Limb (tissue), 2 donors: ENCODE data around the gene SPEG.

Experiments used
- DNase-seq, 2 donors: peaks; one replicate each; pipeline ENCODE4 v3.0.0-alpha.2; 2016; ENCODE audit errors: extremely low spot score in 2 of 2

The SPEG gene

DNA sequence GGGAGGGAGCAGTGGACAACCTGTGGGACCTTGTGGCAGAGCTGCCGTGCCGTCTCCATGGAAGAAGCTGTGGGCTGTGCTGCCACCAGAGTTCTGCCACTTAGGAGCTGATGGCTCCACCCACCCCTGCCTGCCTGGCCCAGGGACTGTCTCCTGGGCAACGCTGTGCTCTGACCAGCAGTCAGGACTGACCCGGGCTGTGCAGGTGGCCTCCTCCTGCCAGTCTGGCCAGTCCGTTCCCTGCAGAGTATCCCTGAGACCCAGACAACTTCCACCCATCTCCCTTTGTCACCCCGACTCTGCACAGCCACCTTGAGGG, 92.4 kb downstream of the SPEG start:
- no peak for DNase-seq

DNA sequence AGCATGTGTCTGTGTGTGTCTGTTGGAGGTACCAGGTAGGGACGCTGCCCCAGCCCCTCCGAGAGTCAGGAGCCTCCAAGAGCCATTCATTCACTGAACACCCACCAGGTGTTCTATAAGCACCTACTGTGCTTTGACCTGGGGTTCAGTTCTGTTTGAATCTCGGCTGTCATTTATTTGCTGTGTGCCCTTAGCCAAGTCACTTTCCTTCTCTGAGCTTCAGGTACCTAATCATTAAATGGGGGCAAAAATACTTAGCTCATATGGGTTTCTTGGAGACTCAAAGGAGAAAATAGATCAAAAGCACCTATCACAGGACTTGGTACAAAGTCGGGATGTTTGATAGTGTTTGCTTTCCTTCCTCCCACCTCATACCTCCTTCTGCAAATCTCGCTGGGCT, 92.8 kb downstream of the SPEG start:
- no peak for DNase-seq

DNA sequence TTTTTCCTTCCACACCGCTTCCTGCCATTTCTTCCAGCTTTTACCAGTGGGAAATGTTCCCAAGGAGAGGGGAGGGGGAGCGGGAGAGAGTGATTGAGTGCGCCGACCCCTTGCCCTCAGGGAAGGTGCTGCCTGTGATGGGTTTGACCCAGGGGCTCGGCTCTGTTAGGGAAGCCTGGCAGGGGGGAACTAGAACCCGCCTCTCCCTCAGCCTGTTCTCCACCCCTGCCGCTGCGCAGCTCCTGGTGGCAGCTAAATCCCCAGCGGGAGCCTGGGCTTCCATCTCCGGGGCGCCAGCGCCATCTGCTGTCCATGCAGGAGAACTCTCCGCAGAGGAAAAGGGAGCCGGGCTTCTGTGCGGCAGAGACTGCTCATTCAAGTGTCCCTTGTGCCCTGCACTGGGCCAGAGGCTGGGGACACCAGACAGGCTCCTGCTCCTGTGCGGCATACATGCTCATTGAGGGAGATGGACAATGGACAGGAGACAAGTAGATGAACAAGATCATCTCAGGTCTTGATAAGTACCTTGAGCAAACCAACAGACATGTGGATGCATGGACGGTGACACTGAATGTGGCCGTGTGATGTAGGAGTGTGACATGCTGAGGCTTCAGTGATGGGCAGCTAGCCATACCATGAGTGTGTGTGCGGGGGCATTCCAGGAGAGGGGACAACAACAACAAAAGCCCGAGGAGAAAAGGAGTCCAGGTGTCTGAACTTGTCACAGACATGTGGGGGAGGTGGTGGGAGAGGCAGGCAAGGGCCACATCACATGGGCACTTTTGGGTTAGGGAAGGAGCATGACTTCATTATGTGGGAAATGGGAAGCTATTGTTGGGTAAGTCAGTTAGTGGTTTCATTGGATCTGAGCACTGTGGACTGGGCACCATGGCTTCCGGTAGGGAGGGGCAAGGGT, 95.7 kb downstream of the SPEG start:
- DNase-seq, result peak; percentile 86 to 94

DNA sequence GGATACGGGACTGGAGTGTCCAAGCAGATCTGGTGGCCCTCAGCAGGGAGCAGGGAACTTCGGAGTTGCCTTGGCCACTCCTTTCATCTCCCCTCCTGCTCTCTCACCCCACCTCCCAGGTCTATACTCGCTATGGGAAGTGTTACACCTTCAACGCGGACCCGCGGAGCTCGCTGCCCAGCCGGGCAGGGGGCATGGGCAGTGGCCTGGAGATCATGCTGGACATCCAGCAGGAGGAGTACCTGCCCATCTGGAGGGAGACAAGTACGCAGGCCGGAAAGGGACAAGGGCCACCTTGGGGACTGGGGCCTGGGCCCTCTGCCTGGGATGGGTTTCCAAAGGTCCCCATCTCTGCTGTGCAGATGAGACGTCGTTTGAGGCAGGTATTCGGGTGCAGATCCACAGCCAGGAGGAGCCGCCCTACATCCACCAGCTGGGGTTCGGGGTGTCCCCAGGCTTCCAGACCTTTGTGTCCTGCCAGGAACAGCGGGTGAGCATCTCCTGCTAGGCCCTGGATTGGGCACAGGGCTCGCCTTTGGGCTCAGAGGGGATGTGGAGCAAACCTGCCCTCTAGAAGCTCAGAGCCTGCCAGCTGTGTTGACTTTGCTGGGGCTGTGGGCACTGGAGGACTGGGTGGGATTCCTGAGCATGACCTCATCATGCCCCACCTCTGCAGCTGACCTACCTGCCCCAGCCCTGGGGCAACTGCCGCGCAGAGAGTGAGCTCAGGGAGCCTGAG, 97.2 kb downstream of the SPEG start:
- no peak for DNase-seq

DNA sequence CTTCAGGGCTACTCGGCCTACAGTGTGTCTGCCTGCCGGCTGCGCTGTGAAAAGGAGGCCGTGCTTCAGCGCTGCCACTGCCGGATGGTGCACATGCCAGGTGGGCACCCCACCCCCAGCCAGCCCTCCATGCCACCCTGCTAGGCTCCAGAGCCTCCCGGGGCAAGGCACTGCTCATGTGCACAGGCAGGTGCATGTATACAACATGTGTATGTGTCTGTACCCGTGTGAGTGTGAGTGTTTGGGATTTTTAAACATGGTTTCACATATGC, 97.7 kb downstream of the SPEG start:
- DNase-seq, result no peak

DNA sequence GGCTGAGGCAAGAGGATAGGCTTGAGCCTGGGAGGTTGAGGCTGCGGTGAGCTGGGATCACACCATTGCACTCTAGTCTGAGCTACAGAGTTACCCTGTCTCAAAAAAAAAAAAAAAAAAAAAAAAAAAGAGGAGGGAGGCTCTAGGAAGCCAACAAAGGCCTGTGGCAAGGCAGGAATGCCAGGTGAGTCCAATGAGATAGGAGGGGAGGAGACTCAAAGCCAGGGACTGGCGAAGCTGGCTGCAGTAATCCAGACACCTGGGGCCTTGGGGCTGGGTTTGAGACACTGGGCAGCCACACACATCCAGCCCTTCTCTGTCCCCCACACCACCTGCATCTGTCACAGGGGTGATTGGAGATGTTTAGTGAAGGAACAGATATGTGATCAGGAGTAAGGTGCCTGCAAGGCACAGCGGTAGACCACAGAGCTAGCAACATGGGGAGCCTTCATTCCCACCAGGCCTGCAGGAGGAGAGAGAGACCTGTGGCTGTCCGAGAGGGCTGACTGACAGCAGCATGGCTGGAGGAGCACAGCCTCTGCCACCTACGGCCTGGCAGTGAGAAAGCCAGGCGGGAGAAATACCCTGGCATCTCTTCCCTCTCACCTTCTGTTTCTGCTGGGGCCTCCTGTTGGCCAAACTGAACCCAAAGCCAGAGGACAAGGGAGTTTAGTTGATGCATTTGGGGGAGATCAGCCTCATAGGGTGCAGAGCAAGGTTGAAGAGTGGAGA, 99.5 kb downstream of the SPEG start:
- no peak for DNase-seq

DNA sequence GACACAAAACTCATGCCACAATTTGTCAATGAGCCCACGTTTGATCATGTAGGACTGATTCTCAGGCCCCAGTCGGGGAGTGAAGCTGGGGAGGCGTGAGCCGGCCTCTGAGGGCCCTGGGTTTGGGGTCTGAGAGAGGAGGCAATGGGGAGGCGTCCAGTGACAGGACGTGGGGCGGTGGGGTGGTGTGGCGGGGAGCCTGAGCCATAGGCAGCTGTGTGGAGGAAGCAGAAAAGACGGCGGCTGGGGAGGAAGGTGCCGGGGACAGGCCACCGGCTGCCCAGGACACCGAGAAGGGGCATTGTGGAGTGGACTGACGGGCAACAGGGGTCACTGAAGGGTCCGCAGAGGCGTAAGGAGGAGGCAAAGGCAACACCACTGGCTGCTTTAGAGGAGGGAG, 101.8 kb downstream of the SPEG start:
- DNase-seq, result no peak

DNA sequence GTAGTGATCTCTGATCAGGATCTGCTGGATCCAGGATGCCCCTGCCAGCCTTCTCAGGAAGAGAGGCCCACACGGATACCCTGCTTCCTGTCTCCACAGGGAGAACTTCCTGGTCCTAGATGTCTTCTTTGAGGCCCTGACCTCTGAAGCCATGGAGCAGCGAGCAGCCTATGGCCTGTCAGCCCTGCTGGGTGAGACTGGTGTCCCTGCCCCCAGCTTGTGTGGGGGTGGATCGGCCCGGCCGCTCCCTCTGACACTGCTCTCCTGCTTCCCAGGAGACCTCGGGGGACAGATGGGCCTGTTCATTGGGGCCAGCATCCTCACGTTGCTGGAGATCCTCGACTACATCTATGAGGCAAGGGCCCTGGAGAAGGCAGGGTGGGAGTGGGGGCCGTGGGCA, 102.3 kb downstream of the SPEG start:
- DNase-seq, result no peak

DNA sequence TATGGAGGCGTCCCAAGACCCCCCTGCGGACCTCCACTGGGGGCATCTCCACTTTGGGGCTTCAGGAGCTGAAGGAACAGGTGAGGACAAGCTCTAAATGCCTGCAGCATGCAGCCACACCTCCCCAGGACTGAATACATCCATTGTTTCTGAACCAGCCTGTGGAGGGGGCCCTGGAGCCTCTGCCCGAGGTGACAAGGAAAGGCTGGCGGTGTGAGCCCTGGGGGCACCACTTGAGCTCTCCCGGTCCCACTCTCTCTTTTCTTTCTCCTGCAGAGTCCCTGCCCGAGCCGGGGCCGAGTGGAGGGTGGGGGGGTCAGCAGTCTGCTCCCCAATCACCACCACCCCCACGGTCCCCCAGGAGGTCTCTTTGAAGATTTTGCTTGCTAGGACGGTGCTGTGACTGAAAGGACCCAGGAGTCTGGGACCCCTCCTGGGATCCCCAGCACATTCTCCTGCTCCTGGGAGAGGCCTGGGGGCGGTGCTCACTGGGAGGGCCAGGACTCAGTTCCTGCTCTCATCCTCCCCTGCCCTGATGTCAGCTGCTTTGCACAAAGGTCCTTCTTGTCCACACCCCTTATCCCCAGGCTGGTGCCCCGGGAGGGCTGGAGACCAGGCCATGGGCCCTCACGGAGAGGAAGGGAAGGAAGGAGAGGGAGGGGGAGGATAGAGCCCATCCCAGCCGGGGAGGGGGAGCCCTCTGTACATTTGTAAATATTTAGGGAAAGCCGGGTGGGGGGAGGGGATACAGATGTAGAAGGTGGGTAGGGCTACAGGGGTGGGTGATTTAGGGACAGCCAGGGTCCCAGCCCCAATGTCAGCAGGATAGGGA, 103.2 kb downstream of the SPEG start:
- no peak for DNase-seq

DNA sequence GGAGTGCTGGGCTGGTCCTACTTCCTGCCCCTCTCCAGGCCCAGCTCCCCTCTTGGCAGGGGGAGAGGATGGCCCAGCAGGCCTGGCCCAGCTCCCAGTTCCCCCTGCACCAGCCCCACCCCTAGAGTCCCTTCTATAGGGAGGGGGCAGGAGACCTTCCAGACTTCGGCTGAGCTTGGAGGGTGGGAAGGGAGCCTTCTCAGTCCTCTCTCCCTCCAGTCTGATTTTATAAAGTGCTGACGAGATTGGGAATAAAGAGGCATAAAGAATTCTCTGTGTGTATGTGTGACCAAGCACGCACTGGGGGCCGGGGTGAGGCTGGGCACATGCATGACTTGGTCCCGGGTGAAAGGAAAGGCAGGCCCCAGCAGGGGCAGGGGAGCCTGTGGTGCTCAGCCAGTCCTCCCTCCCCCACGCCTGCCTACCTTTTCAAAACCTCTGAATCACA, 103.9 kb downstream of the SPEG start:
- DNase-seq, result peak in 1 of 2 donors; percentile 76

DNA sequence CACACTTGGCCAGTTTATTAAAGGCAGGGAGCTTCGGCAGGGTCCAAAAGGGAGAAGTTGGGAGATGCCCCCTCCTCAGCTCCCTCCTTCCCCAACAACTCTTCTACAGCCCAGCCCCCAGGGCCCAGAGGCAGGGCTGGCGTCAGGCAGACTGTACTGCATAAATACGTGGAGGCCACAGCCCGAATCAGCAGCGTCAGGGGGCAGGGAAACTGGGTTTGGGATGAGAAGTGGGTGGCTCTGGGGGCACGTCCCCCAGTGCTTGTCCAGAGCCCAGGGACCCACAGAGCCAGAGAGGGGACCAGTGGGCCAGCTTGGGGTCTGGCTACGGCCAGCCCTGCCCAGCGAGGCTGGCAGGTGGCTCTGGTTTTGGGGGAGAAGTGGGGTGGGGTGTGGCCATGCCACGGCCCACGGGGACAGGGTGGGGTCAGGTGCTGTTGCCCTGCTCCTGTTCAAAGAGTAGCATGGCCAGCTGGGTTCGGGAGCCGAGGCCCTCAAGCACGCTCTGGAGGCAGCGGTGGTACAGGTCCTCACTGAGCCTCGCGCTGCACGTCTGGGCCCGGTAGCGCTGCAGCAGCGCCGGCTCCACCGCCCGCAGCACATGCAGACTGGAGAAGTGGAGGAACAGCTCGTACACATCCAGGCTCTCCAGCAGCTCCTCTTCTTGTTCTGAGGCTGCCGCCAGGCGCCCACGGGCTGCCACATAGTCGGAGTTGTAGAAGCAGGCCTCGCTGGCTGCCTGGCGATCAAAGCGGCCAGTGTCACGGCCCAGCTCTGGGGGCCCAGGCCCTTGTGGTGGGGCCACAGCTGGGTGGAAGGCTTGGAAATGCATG, 104.5 kb downstream of the SPEG start:
- no peak for DNase-seq

DNA sequence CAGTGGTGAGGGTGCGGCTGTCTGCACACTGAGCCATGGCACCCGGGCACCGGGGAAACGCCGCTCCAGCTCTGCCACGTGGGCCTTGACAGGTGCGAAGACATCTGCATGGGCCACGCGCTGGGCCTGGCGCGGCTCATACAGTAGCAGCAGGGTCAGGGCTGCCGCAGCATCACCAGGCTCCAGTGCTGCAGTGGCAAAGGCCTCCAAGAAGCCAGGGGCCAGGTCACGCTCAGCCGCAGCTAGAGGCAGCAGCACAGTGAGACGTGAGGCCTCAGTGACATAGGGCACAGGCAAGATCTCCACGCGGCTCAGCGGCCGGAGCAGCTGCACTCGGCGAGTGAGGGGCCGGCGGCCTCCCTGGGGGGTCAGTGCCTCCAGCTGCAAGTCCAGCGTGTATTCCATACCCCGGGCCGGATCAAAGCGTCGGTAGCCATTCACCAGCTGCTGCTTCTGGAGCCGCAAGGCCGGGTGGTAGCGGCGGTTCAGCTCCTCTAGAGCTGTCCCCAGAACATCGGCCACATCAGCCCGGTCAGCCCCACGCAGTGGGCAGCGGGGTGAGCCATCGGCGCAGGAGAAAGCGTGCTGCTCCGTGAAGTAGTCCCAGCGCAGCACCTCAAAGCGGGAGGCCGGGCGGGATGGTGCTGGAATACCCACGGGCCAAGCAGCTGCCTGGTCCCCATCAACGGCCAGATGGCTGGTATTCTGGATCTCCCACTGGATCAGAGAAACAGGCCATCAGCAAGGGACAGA, 105.5 kb downstream of the SPEG start:
- DNase-seq, result no peak

DNA sequence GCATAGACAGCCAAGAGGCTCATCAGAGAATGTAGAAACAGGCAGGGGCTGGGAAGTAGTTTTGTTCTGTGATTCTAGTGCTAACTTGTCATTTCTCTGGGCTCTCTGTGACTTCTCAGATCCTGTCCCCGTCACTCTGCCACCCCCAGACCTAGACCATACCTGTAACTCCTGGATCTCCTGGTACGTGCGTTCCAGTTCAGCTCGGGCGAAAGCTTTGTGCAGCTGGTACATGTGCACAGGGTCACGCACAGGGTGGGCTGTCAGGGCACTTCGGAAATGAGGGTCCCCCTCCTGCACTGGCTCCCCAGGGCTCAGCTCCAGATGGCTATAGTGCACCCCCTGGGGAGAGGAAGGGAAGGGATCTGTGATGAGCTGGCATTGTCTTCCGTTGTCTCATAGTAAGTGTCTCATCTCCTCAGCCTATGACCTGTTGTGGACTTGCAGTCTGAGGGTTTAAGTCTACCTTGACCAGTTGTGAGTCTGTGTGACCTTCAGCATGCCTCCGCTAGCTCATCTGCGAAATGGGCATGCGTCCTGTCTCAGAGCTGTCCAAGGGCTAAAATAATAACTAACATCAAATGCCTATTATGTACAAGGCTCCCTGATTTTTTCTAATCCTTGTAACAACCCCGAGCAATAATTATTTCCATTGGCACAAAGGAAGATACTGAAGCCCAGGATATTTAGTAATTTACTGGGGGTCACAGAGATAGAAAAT, 106.3 kb downstream of the SPEG start:
- no peak for DNase-seq

DNA sequence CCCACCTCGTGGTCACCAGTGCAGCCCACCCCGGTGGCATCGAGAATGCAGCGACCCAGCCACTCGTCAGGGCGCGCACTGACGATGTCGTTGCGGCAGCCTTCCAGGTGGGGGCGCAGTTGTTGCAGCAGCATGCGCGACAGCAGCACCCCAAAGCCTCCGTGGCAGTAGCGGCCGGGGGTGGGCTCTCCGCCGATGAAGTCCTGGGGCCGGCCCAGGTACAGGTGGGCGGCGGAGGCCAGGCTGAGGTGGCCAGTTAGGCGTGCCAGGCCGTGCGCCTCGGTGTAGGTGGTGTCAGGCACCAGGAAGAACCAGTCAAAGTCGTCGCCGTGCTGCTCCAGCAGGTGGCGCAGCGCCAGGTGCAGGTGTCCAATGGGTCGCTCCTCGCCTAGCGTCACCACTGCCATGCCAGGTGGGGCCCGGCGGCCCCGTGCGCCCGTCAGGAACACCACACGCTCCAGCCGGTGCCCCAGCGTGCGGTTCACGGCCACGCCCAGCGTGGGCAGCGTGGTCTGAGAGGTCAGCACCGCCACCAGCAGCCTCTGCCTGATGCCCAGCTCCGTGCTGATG, 107.1 kb downstream of the SPEG start:
- peak; percentile 43 to 91 for DNase-seq

DNA sequence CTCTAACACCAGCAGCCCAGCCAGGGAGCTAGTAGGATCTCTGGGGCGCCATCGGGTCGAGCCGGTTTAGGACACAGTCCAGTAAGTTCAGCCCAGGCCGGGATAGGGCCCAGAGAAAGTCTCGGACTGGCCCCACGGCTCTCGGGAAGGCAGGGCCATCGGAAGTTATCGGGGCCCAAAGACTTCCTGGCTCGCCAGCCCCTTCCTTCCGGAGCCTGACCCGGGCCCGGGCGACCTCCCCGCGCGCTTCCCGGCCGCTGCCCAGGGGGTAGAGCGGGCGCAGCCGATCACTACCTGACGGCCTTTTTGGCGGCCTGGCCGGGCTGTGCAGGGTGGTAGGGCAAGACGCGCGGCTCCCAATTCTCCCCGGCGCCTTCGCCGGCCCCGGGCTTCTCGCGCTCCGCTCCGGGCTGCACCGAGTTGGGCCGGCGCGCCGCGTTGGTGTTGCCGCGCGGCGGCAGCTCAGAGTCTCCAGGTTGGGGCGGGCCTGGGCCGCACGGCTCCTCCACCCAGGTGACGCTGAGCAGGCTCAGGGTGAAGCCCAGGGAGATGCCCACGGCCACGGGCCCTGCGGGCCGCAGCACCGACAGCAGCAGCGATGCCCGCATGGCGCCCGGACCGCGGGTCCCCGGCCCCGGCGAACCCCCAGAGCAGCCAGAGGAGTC, 108.4 kb downstream of the SPEG start:
- no peak for DNase-seq

DNA sequence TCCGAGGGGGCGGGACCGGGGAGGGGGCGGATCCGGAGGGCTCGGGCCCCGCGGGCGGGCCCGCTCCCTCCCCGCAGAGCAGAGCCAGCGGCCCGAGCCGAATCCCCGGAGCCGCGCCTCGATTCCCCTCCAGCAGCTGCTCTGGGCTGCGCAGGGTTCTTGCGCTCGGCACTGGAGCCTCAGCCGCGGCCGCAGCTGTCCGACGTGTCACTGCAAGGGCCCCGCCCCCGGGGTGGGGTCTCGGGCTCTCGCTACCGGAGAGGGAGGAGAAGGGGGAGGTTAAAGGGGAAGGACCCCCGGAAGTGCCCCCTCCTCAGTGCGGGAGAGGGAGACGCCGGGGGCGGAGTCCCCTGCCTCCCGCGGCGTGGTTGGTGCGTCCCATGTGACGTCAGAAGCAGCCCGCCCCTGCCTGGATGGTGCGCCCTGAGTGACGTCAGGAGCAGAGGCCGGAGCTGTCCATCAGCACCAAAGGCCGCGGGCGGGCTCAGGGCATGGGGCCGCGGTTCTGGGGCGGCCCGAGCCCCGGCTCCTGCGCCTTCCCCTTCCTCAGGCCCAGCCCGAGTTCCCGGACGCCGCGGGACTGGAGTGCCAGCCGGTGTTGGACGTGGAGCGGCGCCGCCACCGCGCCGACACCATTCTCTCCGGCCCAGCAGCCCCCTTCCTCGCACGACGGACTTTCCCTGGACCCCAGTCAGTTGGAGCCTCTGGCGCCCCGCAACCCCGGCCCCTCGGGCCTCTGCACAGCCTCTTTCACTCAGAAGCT, 109.1 kb downstream of the SPEG start, which contains the start of the genes CHPF and TMEM198:
Gene CHPF (minus strand): TSS at position 214 of the 763 bp plus-strand sequence. CDS start 271 bp downstream, outside the sequence.
Gene TMEM198 (plus strand): TSS at position 433 of the 763 bp plus-strand sequence. CDS start 700 bp downstream, outside the sequence.
- DNase-seq, result peak; percentile 97 to 99

DNA sequence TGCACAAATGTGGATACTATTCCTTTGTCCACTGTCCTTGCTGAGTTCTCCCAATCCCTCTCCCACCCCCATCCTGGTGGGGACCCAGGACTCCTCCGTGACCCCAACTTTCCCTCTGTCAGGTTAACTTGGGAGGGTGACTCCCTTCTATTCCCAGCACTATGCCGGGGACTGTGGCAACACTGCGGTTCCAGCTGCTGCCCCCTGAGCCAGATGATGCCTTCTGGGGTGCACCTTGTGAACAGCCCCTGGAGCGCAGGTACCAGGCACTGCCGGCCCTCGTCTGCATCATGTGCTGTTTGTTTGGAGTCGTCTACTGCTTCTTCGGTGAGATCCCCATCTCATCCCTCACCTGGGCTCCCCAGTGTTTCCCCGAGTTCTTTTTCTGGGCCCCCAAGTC, 109.9 kb downstream of the SPEG start:
- no peak for DNase-seq
